RWPE2 (cell line): ENCODE data around the gene IMP4.

Experiments used
- ATAC-seq: fragments of 200-7000 bp; cut with Tn5 transposase; 3 replicates; pipeline ENCODE4 v1.9.1; 2021; ENCODE audit warnings: low read depth
- DNase-seq: peaks from one replicate; pipeline ENCODE4 v3.0.0-alpha.2; 2020; ENCODE audit warnings: low spot score
- H3K27ac ChIP-seq: fragments of 450-650 bp; 2 replicates; pipeline ENCODE4 v1.5.1; 2017; ENCODE audit warnings: mild to moderate bottlenecking; ENCODE audit not compliant: poor library complexity, severe bottlenecking
- H3K27me3 ChIP-seq: fragments of 250-450 bp; sonication (Bioruptor Pico); 2 replicates; pipeline ENCODE4 v1.5.1; 2021; ENCODE audit warnings: mild to moderate bottlenecking, moderate library complexity; ENCODE audit not compliant: insufficient read depth, poor library complexity, severe bottlenecking
- H3K36me3 ChIP-seq: fragments of 250-450 bp; sonication (Bioruptor Pico); 2 replicates; pipeline ENCODE4 v1.5.1; 2020; ENCODE audit warnings: low read depth, mild to moderate bottlenecking, moderate library complexity
- H3K4me1 ChIP-seq: fragments of 250-450 bp; sonication (Bioruptor Pico); 2 replicates; pipeline ENCODE4 v1.5.1; 2021; ENCODE audit warnings: mild to moderate bottlenecking, moderate library complexity; ENCODE audit not compliant: insufficient read depth, poor library complexity, severe bottlenecking
- H3K4me3 ChIP-seq: fragments of 250-450 bp; sonication (Bioruptor Pico); 2 replicates; pipeline ENCODE4 v1.5.1; 2021; ENCODE audit warnings: mild to moderate bottlenecking, moderate library complexity; ENCODE audit not compliant: severe bottlenecking
- H3K9me3 ChIP-seq: fragments of 250-450 bp; sonication (Bioruptor Pico); 2 replicates; pipeline ENCODE4 v1.5.1; 2021; ENCODE audit warnings: mild to moderate bottlenecking, moderate library complexity; ENCODE audit not compliant: severe bottlenecking
- TF ChIP-seq, protein P1 (sequence below): fragments of 450-650 bp; IDR thresholded peaks from one replicate; pipeline ENCODE4 v1.5.1; 2017; ENCODE audit warnings: mild to moderate bottlenecking, moderate library complexity; ENCODE audit not compliant: poor library complexity, severe bottlenecking

Gene IMP4

GRCh38 chr2:130303169-130303568 lies 39.5 kb upstream of the IMP4 start:
- no peaks in the 10 kb centered on the region for H3K36me3 ChIP-seq
- TF ChIP-seq, protein P1, sequence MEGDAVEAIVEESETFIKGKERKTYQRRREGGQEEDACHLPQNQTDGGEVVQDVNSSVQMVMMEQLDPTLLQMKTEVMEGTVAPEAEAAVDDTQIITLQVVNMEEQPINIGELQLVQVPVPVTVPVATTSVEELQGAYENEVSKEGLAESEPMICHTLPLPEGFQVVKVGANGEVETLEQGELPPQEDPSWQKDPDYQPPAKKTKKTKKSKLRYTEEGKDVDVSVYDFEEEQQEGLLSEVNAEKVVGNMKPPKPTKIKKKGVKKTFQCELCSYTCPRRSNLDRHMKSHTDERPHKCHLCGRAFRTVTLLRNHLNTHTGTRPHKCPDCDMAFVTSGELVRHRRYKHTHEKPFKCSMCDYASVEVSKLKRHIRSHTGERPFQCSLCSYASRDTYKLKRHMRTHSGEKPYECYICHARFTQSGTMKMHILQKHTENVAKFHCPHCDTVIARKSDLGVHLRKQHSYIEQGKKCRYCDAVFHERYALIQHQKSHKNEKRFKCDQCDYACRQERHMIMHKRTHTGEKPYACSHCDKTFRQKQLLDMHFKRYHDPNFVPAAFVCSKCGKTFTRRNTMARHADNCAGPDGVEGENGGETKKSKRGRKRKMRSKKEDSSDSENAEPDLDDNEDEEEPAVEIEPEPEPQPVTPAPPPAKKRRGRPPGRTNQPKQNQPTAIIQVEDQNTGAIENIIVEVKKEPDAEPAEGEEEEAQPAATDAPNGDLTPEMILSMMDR: no peak
- peaks cover 15% of the 10 kb centered on the region for H3K27me3 ChIP-seq
- ATAC-seq (no peak), DNase-seq (no peak)
- H3K4me3 ChIP-seq: no peak overlapping the region
- no peaks in the 10 kb centered on the region for H3K9me3 ChIP-seq
- no peaks in the 10 kb centered on the region for H3K4me1 ChIP-seq
- H3K27ac ChIP-seq: no peak overlapping the region

DNA sequence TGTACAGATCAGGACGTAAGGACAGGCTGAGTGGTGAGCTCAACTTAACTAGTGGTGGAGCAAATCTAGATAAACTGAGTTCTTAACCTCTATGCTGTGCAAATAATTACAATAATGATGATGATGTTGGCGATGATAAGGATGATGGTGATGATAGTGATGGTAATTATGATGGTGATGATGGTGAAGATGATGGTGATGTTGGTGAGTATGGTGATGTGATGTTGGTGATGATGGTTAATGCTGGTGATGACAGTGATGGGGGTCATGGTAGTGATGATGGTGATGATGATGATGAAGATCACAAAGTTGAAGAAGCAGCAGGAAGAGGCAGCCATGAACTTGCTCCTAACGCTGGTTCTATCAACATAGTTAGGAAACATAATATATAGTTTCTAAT lies 38.0 kb upstream of the IMP4 start:
- Histone ChIP-seq H3K27me3 (peaks cover under 1% of the 10 kb centered on the region), H3K36me3 (no peaks in the 10 kb centered on the region), H3K27ac (no peak overlapping the region), H3K9me3 (no peaks in the 10 kb centered on the region), H3K4me3 (no peak overlapping the region), H3K4me1 (no peaks in the 10 kb centered on the region)
- TF ChIP-seq, protein P1: no peak
- ATAC-seq (no peak), DNase-seq (no peak)

- no peak overlapping the region for H3K4me3 ChIP-seq
- no peaks in the 10 kb centered on the region for H3K27me3 ChIP-seq
- TF ChIP-seq, protein P1: no peak
- no peak overlapping the region for H3K27ac ChIP-seq
- H3K36me3 ChIP-seq: no peaks in the 10 kb centered on the region
- H3K4me1 ChIP-seq: no peaks in the 10 kb centered on the region
- no peaks in the 10 kb centered on the region for H3K9me3 ChIP-seq
- DNase-seq (no peak), ATAC-seq (peak; percentile 46; the same call in 2 of the 3 replicates)
Measured at GRCh38 chr2:130307850-130308249, 34.8 kb upstream of the IMP4 start.

DNA sequence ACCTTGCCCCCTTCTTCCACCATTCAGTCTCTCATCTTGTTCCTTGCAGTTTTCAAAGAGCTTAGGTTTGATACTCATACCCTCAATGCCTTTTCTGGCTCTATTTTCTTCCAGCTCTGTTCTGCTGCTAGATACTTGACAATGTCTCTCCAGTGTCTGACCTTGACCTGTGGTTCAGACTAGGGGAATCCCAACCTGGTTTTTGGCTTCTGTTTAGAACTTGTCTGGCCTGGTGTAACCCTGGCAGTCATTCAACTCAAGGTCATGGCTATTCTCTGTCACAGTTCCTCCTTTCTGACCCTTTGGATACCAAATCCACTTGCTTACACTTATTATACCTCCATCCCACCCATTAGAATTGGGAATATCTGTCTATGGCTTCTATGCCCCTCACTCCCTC lies 31.8 kb upstream of the IMP4 start:
- Histone ChIP-seq H3K4me1 (no peaks in the 10 kb centered on the region), H3K9me3 (no peaks in the 10 kb centered on the region), H3K4me3 (no peak overlapping the region), H3K27me3 (no peaks in the 10 kb centered on the region), H3K36me3 (no peaks in the 10 kb centered on the region), H3K27ac (no peak overlapping the region)
- no peak for ATAC-seq
- TF ChIP-seq, protein P1: no peak
- no peak for DNase-seq

DNA sequence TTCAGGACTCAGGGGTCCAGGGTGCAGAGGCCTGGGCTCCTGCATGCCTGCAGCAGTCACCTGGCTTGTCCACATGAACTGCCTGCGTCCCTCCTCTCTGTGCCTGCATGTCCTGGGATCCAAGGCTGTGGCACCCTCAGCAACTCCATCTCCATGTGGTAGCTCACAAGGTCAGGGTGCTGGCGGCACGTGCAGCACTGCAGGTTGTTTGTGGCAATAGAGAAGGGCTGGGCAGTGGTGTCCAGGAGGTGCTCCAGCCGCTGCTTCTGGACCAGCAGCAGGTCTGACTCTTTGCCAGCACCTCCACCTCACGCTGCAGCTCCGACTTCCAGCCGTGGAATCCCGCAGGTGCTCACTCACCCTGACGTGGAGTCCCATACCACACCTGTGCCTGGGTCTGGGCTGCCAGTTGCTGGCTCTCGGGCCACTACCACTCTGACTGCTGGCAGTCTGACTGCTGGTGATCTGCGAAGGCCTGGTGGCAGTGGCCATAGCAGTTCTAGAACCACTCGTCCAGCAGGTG lies 28.8 kb upstream of the IMP4 start:
- H3K27me3 ChIP-seq: no peaks in the 10 kb centered on the region
- no peak overlapping the region for H3K27ac ChIP-seq
- no peaks in the 10 kb centered on the region for H3K4me1 ChIP-seq
- H3K9me3 ChIP-seq: no peaks in the 10 kb centered on the region
- no peak overlapping the region for H3K4me3 ChIP-seq
- H3K36me3 ChIP-seq: no peaks in the 10 kb centered on the region
- DNase-seq: no peak
- TF ChIP-seq, protein P1: no peak
- ATAC-seq: no peak
